Measurements from ENCODE around the gene EIF4E2. TPM values are rescaled to one million over a fixed set of nuclear protein-coding genes. Genes with fewer than 3 reads are reported as not detected.

Gene EIF4E2
- total and polyA plus RNA-seq, 2 experiments from 2014 or later, result 76.9 to 122 TPM

DNA sequence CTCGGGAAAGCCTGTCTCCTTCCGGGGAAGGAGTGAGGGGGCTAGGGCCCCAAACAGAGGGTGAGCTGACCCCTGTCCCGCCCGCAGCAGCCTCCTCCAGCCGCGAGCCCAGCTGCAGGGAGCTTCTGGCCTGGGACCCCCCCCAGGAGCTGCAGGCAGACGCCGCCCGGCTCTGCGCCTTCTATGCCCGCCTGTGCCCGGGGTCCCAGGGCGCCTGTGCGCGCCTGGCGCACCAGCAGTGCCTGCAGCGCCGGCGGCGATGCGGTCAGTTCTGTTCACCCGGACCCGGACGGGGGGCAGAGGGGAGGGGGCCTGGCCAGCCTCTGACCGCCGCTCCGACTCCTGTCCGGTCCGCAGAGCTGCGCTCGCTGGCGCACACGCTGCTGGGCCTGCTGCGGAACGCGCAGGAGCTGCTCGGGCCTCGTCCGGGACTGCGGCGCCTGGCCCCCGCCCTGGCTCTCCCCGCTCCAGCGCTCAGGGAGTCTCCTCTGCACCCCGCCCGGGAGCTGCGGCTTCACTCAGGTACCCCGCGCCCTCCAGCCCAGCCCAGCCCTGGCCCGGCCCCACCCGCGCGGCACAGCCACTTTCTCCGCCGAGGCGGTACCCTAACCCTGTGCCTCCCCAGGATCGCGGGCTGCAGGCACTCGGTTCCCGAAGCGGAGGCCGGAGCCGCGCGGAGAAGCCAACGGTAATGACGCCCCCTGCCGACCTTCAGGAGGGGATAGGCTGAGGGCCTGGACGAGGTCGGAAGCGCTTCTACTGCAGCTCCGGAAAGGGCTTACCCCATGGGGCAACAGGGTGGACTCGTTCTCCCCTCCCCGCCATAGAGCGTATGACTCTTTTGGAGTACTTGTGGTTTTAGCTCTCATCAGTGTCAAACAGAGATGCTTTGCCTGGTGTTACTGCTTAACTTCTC, 26.5 kb upstream of the EIF4E2 start:
- peak; percentile 71 for DNase-seq (ENCODE audit: low spot score)
- Histone ChIP-seq H4K20me1 (ENCODE audit: insufficient read depth, poor library complexity, severe bottlenecking) (no peaks in the 10 kb centered on the region), H3K36me3 (replicated peaks; ENCODE audit: insufficient read depth, low read depth) (no peaks in the 10 kb centered on the region), H3K4me3 (peak overlapping the region; percentile 20), H3K4me2 (peak overlapping the region; percentile 90), H3K9me2 (replicated peaks; ENCODE audit: insufficient read depth) (no peaks in the 10 kb centered on the region), H3K27me3 (peaks cover 40% of the 10 kb centered on the region), H3K79me2 (no peaks in the 10 kb centered on the region), H3K27ac (no peak overlapping the region), H3K9me3 (ENCODE audit: low read depth) (no peaks in the 10 kb centered on the region), H2AFZ (no peak overlapping the region), H3K4me1 (ENCODE audit: insufficient read depth) (peaks cover 10% of the 10 kb centered on the region)
- TF ChIP-seq EZH2 (IDR thresholded peaks at IDR 0.05; ENCODE audit: borderline replicate concordance) (peak; percentile 76), EZH2phosphoT487 (IDR thresholded peaks at IDR 0.05; ENCODE audit: low read depth, severe bottlenecking, unreplicated experiment) (no peak)
- TF ChIP-seq, protein P1, sequence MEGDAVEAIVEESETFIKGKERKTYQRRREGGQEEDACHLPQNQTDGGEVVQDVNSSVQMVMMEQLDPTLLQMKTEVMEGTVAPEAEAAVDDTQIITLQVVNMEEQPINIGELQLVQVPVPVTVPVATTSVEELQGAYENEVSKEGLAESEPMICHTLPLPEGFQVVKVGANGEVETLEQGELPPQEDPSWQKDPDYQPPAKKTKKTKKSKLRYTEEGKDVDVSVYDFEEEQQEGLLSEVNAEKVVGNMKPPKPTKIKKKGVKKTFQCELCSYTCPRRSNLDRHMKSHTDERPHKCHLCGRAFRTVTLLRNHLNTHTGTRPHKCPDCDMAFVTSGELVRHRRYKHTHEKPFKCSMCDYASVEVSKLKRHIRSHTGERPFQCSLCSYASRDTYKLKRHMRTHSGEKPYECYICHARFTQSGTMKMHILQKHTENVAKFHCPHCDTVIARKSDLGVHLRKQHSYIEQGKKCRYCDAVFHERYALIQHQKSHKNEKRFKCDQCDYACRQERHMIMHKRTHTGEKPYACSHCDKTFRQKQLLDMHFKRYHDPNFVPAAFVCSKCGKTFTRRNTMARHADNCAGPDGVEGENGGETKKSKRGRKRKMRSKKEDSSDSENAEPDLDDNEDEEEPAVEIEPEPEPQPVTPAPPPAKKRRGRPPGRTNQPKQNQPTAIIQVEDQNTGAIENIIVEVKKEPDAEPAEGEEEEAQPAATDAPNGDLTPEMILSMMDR (IDR thresholded peaks at IDR 0.05; ENCODE audit: poor library complexity), result peak; percentile 41
- 3% methylated on average over 36 of the region's 75 CpGs for WGBS (ENCODE audit: low lambda C conversion rate, missing lambda C conversion rate)

DNA sequence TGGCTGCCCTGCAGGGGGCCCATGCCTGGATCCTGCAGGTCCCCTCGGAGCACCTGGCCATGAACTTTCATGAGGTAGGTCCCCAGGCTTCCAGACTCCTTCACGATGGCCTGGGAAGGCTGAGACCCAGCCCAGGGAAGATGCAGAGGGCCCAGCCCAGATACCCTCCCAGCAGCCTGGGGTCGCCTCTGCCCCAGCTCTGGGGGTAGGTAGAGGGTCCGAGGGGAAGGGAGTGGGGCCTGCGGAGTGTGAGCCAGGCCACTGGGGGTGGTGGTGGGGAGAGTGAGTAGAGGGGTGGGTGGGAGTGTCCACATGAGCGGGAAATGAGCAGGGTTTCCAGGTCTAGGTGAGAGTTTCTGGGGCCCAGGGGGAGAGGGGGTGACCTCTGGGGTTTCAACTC, 25.7 kb upstream of the EIF4E2 start:
- no peaks in the 10 kb centered on the region for H3K9me3 ChIP-seq (ENCODE audit: low read depth)
- H3K4me2 ChIP-seq, result no peak overlapping the region
- no peaks in the 10 kb centered on the region for H3K79me2 ChIP-seq
- no peaks in the 10 kb centered on the region for H3K9me2 ChIP-seq (replicated peaks; ENCODE audit: insufficient read depth)
- H3K36me3 ChIP-seq (replicated peaks; ENCODE audit: insufficient read depth, low read depth), result no peaks in the 10 kb centered on the region
- WGBS (ENCODE audit: low lambda C conversion rate, missing lambda C conversion rate), result 71% methylated on average over 3 of the region's 6 CpGs
- H3K4me1 ChIP-seq (ENCODE audit: insufficient read depth), result peaks cover 10% of the 10 kb centered on the region
- H2AFZ ChIP-seq, result no peak overlapping the region
- H4K20me1 ChIP-seq (ENCODE audit: insufficient read depth, poor library complexity, severe bottlenecking), result no peaks in the 10 kb centered on the region
- no peak for TF ChIP-seq EZH2 (IDR thresholded peaks at IDR 0.05; ENCODE audit: borderline replicate concordance)
- TF ChIP-seq EZH2phosphoT487 (IDR thresholded peaks at IDR 0.05; ENCODE audit: low read depth, severe bottlenecking, unreplicated experiment), result no peak
- TF ChIP-seq, protein P1 (IDR thresholded peaks at IDR 0.05; ENCODE audit: poor library complexity), result no peak
- no peak overlapping the region for H3K27ac ChIP-seq
- no peak overlapping the region for H3K4me3 ChIP-seq
- no peak for DNase-seq (ENCODE audit: low spot score)
- H3K27me3 ChIP-seq, result peaks cover 40% of the 10 kb centered on the region

- Histone ChIP-seq H3K4me3 (no peak overlapping the region), H4K20me1 (ENCODE audit: insufficient read depth, poor library complexity, severe bottlenecking) (no peaks in the 10 kb centered on the region), H3K79me2 (no peaks in the 10 kb centered on the region), H3K27ac (no peak overlapping the region), H3K9me3 (ENCODE audit: low read depth) (no peaks in the 10 kb centered on the region), H3K36me3 (replicated peaks; ENCODE audit: insufficient read depth, low read depth) (no peaks in the 10 kb centered on the region), H3K4me1 (ENCODE audit: insufficient read depth) (peaks cover 10% of the 10 kb centered on the region), H3K4me2 (no peak overlapping the region), H2AFZ (no peak overlapping the region), H3K9me2 (replicated peaks; ENCODE audit: insufficient read depth) (no peaks in the 10 kb centered on the region), H3K27me3 (peaks cover 40% of the 10 kb centered on the region)
- no peak for DNase-seq (ENCODE audit: low spot score)
- TF ChIP-seq EZH2 (IDR thresholded peaks at IDR 0.05; ENCODE audit: borderline replicate concordance), result no peak
- TF ChIP-seq, protein P1 (IDR thresholded peaks at IDR 0.05; ENCODE audit: poor library complexity), result no peak
- TF ChIP-seq EZH2phosphoT487 (IDR thresholded peaks at IDR 0.05; ENCODE audit: low read depth, severe bottlenecking, unreplicated experiment), result no peak
- WGBS (ENCODE audit: low lambda C conversion rate, missing lambda C conversion rate), result 94% methylated on average over 13 of the region's 14 CpGs
Observed at GRCh38 chr2:232525199-232525598, 25.3 kb upstream of the EIF4E2 start.

All from hepatocyte (in vitro differentiated cells).